ENCODE results near the gene PLA2G2C.

Gene PLA2G2C

DNA sequence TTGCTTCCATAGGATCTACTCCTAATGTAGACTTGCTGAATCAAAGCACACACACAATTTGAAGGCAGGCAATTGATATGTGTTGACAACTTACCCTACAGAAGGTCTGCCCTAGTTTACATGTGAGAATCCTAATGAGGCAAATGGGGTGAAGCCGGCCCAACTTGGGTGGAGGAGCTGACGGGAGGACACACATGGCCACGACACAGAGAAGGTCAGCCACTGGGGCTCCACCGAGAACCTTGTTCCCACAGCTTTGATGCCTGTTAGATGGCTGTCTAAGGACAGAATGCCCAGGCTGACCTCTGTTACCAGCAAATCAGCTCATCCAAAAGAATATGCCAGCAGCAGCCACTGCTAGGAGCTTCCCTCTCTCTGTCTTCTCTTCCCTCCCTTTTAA, 65.5 kb downstream of the PLA2G2C start:
- no peaks in the 10 kb centered on the region for H3K27me3 ChIP-seq (replicated peaks)
- DNase-seq: no peak
- H3K4me3 ChIP-seq (ENCODE audit: low read depth, low read length): no peak overlapping the region
- in situ Hi-C loops (cut with HindIII; ENCODE audit: low pct_ligation_motif_present, low sequenced_read_pairs): no loop called here
- no peaks in the 10 kb centered on the region for H3K36me3 ChIP-seq (replicated peaks)
- H3K27ac ChIP-seq: no peak overlapping the region
- TF ChIP-seq CTCF (IDR thresholded peaks at IDR 0.05; ENCODE audit: low read depth, low read length, missing control alignments): no peak

DNA sequence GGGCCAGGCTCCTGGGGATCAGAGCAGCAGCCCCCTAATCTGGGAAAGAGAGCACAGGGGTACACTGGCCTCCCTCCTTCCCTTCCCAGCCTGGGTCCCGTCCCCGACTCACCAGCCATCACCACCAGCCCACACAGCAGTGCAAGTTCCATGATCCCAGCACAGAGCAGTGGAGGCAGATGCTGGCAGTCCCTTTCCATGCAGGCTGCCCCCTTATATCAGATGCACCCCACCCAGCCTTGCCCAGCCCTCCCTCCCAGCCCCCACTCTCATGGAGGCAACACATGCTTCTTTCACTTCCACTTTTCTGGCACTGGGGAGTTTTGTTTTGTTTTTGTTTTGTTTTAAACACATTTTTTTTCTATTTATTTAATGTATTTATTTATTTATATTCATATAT, 67.0 kb downstream of the PLA2G2C start, which contains the start of gene PLA2G2D:
PLA2G2D (minus strand) TSS at position 190 of the 400 bp plus-strand sequence; CDS start at position 152, 38 bp downstream.
- no peaks in the 10 kb centered on the region for H3K27me3 ChIP-seq (replicated peaks)
- no peak for TF ChIP-seq CTCF (IDR thresholded peaks at IDR 0.05; ENCODE audit: low read depth, low read length, missing control alignments)
- no peak within 1 kb of the TSS for H3K4me3 ChIP-seq (ENCODE audit: low read depth, low read length)
- no peak within 1 kb of the TSS for H3K27ac ChIP-seq
- no peaks in the 10 kb centered on the region for H3K36me3 ChIP-seq (replicated peaks)
- in situ Hi-C loops (cut with HindIII; ENCODE audit: low pct_ligation_motif_present, low sequenced_read_pairs): no loop called here
- DNase-seq: no peak

GRCh38 chr1:20117236-20117635, 69.1 kb downstream of the PLA2G2C start:
- in situ Hi-C loops (cut with HindIII; ENCODE audit: low pct_ligation_motif_present, low sequenced_read_pairs): no loop called here
- DNase-seq: no peak
- H3K27ac ChIP-seq: no peak overlapping the region
- H3K36me3 ChIP-seq (replicated peaks): no peaks in the 10 kb centered on the region
- no peak for TF ChIP-seq CTCF (IDR thresholded peaks at IDR 0.05; ENCODE audit: low read depth, low read length, missing control alignments)
- H3K27me3 ChIP-seq (replicated peaks): no peaks in the 10 kb centered on the region
- no peak overlapping the region for H3K4me3 ChIP-seq (ENCODE audit: low read depth, low read length)

- no peaks in the 10 kb centered on the region for H3K36me3 ChIP-seq (replicated peaks)
- in situ Hi-C loops (cut with HindIII; ENCODE audit: low pct_ligation_motif_present, low sequenced_read_pairs): no loop called here
- no peak overlapping the region for H3K4me3 ChIP-seq (ENCODE audit: low read depth, low read length)
- no peak overlapping the region for H3K27ac ChIP-seq
- DNase-seq: no peak
- TF ChIP-seq CTCF (IDR thresholded peaks at IDR 0.05; ENCODE audit: low read depth, low read length, missing control alignments): no peak
- H3K27me3 ChIP-seq (replicated peaks): no peaks in the 10 kb centered on the region
Observed at GRCh38 chr1:20115916-20116315, 70.4 kb downstream of the PLA2G2C start.

- Histone ChIP-seq H3K27me3 (replicated peaks) (no peaks in the 10 kb centered on the region), H3K36me3 (replicated peaks) (no peaks in the 10 kb centered on the region), H3K27ac (no peak overlapping the region), H3K4me3 (ENCODE audit: low read depth, low read length) (no peak overlapping the region)
- no peak for DNase-seq
- in situ Hi-C loops (cut with HindIII; ENCODE audit: low pct_ligation_motif_present, low sequenced_read_pairs): no loop called here
- no peak for TF ChIP-seq CTCF (IDR thresholded peaks at IDR 0.05; ENCODE audit: low read depth, low read length, missing control alignments)
Observed at GRCh38 chr1:20115479-20115878, 70.8 kb downstream of the PLA2G2C start.

DNA sequence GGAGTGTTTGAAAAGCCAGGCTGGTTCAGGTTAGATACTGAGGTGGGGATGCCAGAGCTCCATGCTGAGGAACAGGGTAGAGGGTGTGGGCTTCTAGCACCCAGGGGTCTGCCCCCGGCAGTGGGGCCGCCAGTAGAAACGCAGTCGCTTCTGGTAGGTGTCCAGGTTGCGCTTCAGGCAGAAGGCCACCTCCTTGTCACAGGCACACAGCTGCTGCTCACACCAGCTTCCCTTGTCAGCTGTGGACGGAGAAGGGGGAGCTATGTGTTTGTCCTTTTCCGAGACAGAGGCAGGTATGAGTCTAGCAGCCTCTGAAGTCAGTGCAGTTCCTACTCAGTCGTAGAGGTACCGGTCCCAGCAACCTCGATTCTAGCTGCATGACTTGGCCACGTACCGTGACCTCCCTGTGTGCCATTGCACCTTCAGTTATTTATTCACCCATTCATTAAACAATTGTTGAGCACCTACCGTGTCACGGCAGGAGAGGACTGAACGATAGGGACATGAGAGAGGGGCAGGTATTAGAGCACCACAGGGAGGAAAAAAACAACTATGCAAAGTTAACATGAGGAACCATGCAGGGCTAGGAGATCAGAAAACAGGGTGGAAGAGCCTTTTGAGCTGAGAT, 72.2 kb downstream of the PLA2G2C start:
- in situ Hi-C loops (cut with HindIII; ENCODE audit: low pct_ligation_motif_present, low sequenced_read_pairs): no loop called here

More for the DNA sequence above, 72.2 kb downstream of the PLA2G2C start:
- no peak for DNase-seq
- Histone ChIP-seq H3K4me3 (ENCODE audit: low read depth, low read length) (no peak overlapping the region), H3K27ac (no peak overlapping the region), H3K36me3 (replicated peaks) (no peaks in the 10 kb centered on the region), H3K27me3 (replicated peaks) (no peaks in the 10 kb centered on the region)
- no peak for TF ChIP-seq CTCF (IDR thresholded peaks at IDR 0.05; ENCODE audit: low read depth, low read length, missing control alignments)

Measured in brain microvascular endothelial cell (primary cell).